ENCODE measurements around the gene ZNF76.

- TF ChIP-seq BACH1 (IDR thresholded peaks at IDR 0.05; ENCODE audit: low read length) (no peak), SAP30 (IDR thresholded peaks at IDR 0.05; ENCODE audit: insufficient read depth, insufficient replicate concordance, low read length) (no peak), CTCF (IDR thresholded peaks at IDR 0.05; ENCODE audit: control extremely low read depth in 1 of 3, insufficient read depth in 1 of 3, low read depth in 1 of 3, low read length in 3 of 3) (no peak), POLR2A (IDR thresholded peaks at IDR 0.05; ENCODE audit: control extremely low read depth in 1 of 2, low read depth in 2 of 2, low read length in 2 of 2) (no peak), CHD2 (IDR thresholded peaks at IDR 0.05; ENCODE audit: low read length) (no peak), RAD21 (IDR thresholded peaks at IDR 0.05 in 1 of 2, conservative IDR thresholded peaks at IDR 0.05 in 1 of 2; ENCODE audit: low read depth in 2 of 2, low read length in 2 of 2) (no peak), CEBPB (IDR thresholded peaks at IDR 0.05; ENCODE audit: low read depth, low read length) (no peak), EZH2 (IDR thresholded peaks at IDR 0.05; ENCODE audit: low read depth, low read length, severe bottlenecking) (no peak), SRF (IDR thresholded peaks at IDR 0.05; ENCODE audit: low read depth, low read length) (no peak), GABPA (IDR thresholded peaks at IDR 0.05; ENCODE audit: borderline replicate concordance, insufficient read depth, low read length) (no peak), BCL11A (IDR thresholded peaks at IDR 0.05; ENCODE audit: low read depth in 2 of 2, low read length in 2 of 2) (no peak), MAX (IDR thresholded peaks at IDR 0.05) (no peak), CHD7 (IDR thresholded peaks at IDR 0.05; ENCODE audit: insufficient replicate concordance, low read length) (no peak), POLR2AphosphoS5 (IDR thresholded peaks at IDR 0.05; ENCODE audit: low read depth, low read length) (no peak)
Measured at GRCh38 chr6:35328108-35328723, 68.7 kb downstream of the ZNF76 start.
